ENCODE measurements around the gene SLC30A5. TPM values are rescaled to one million over a fixed set of nuclear protein-coding genes. Genes with fewer than 3 reads are reported as not detected.

SLC30A5 gene
- total and polyA plus RNA-seq, 9 of the 15 experiments (the other 6 are each of a cell fraction or from before 2014, with no cell fraction given): 22.9 to 86.8 (median 62.5) TPM

DNA sequence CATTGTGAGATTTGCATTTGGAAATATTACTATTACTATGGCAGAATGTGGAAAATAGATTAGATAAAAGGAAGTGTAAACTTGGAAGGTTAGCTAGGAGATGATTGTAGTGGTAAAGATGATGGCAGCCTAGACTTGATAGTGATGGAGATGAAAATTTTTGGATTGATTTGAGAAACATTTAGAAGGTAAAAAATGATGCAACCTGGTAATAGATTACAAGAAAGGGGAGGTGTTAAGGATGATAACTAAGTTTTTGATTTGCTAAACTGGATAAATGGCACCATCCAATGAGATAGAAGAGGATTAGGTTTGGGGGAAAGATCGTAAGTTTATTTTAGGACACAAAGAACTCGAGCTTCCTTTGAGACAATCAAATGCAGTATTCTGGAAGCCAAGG, 8.9 kb upstream of the SLC30A5 start:
- TF ChIP-seq, protein P1, sequence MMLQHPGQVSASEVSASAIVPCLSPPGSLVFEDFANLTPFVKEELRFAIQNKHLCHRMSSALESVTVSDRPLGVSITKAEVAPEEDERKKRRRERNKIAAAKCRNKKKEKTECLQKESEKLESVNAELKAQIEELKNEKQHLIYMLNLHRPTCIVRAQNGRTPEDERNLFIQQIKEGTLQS (IDR thresholded peaks at IDR 0.05): peak; percentile 69; the same call in 1 of the 2 replicates
- TF ChIP-seq, protein P1 (CRISPR knock-in tag; conservative IDR thresholded peaks at IDR 0.05): no peak
- TF ChIP-seq BCL6 (CRISPR knock-in tag; IDR thresholded peaks at IDR 0.05): no peak
- TF ChIP-seq, protein P2, sequence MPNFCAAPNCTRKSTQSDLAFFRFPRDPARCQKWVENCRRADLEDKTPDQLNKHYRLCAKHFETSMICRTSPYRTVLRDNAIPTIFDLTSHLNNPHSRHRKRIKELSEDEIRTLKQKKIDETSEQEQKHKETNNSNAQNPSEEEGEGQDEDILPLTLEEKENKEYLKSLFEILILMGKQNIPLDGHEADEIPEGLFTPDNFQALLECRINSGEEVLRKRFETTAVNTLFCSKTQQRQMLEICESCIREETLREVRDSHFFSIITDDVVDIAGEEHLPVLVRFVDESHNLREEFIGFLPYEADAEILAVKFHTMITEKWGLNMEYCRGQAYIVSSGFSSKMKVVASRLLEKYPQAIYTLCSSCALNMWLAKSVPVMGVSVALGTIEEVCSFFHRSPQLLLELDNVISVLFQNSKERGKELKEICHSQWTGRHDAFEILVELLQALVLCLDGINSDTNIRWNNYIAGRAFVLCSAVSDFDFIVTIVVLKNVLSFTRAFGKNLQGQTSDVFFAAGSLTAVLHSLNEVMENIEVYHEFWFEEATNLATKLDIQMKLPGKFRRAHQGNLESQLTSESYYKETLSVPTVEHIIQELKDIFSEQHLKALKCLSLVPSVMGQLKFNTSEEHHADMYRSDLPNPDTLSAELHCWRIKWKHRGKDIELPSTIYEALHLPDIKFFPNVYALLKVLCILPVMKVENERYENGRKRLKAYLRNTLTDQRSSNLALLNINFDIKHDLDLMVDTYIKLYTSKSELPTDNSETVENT (CRISPR knock-in tag; IDR thresholded peaks at IDR 0.05): no peak
- no peak for TF ChIP-seq POLR3G (IDR thresholded peaks at IDR 0.05; ENCODE audit: extremely low read depth, insufficient read length, insufficient replicate concordance)
- TF ChIP-seq SRSF7 (optimal IDR thresholded peaks at IDR 0.05; ENCODE audit: low read depth, low read length): no peak
- TF ChIP-seq, protein P3, sequence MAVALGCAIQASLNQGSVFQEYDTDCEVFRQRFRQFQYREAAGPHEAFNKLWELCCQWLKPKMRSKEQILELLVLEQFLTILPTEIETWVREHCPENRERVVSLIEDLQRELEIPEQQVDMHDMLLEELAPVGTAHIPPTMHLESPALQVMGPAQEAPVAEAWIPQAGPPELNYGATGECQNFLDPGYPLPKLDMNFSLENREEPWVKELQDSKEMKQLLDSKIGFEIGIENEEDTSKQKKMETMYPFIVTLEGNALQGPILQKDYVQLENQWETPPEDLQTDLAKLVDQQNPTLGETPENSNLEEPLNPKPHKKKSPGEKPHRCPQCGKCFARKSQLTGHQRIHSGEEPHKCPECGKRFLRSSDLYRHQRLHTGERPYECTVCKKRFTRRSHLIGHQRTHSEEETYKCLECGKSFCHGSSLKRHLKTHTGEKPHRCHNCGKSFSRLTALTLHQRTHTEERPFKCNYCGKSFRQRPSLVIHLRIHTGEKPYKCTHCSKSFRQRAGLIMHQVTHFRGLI (CRISPR knock-in tag; IDR thresholded peaks at IDR 0.05): no peak
- TF ChIP-seq XRCC5 (IDR thresholded peaks at IDR 0.05; ENCODE audit: low read depth, low read length): no peak
- TF ChIP-seq SNRNP70 (optimal IDR thresholded peaks at IDR 0.05; ENCODE audit: low read depth, low read length): no peak
- TF ChIP-seq CEBPG (CRISPR knock-in tag; IDR thresholded peaks at IDR 0.05): 0 out of 2 replicates have a peak, but pooled peaks have one; percentile 38
- peak; percentile 30 to 54; a peak in 1 of 4 replicates for TF ChIP-seq CEBPG (tag; conservative IDR thresholded peaks at IDR 0.05 in 1 of 2, IDR thresholded peaks at IDR 0.05 in 1 of 2)
- no peak for TF ChIP-seq BHLHE40 (IDR thresholded peaks at IDR 0.05; ENCODE audit: low read length)
- TF ChIP-seq ZBTB7A (IDR thresholded peaks at IDR 0.05; ENCODE audit: borderline replicate concordance, control insufficient read depth, low read depth, low read length): no peak
- TF ChIP-seq TAF9B (IDR thresholded peaks at IDR 0.05; ENCODE audit: partially characterized antibody): peak; percentile 8
- H3K27ac ChIP-seq (ENCODE audit: extremely low read depth, low read depth, low read length): no peak overlapping the region
- no peaks in the 10 kb centered on the region for H3K9me1 ChIP-seq (ENCODE audit: control insufficient read depth, insufficient read depth, low read length)
- no peak overlapping the region for H3K4me3 ChIP-seq
- no peaks in the 10 kb centered on the region for H3K27me3 ChIP-seq (ENCODE audit: control insufficient read depth in 2 of 2, insufficient read depth in 2 of 2, low read length in 2 of 2)
- no peaks in the 10 kb centered on the region for H3K36me3 ChIP-seq (ENCODE audit: control insufficient read depth, insufficient read depth, low read length)
- BruUV-seq (replicated peaks): no TSS peak
- H2AFZ ChIP-seq (ENCODE audit: low read depth, low read length): 0 out of 2 replicates have a peak overlapping the region, but pooled peaks have one; percentile 88
- H3K79me2 ChIP-seq (ENCODE audit: control insufficient read depth, insufficient read depth, low read length): no peaks in the 10 kb centered on the region
- no peak overlapping the region for H3K9ac ChIP-seq (ENCODE audit: insufficient read depth in 1 of 2, low read depth in 2 of 2, low read length in 2 of 2)
- no peak for DNase-seq (ENCODE audit: extremely low read depth in 1 of 4, low spot score in 3 of 4)
- CTCF ChIA-PET (ENCODE audit: low intra/inter-chr PET ratio): no interaction called here
- FAIRE-seq: no peak
- no peaks in the 10 kb centered on the region; the same call in 1 of the 2 replicates for H3K9me3 ChIP-seq (replicated peaks; ENCODE audit: control insufficient read depth, insufficient read depth, low read depth, low read length)
- peaks cover 0 to 12% of the 10 kb centered on the region in 2 experiments; a peak in 3 of 5 replicates for H3K4me1 ChIP-seq (replicated peaks in 1 of 2; ENCODE audit: control insufficient read depth in 2 of 2, insufficient read depth in 2 of 2, low read length in 2 of 2)
- 40% methylated on average over 2 of the region's 2 CpGs for WGBS (ENCODE audit: insufficient coverage, low coverage, missing lambda C conversion rate)
- POLR2A ChIA-PET: interaction anchor here (1.0 to 2.5 kb wide), 3 partner anchors 9 to 75 kb away, joined by 3 to 16 read pairs (median 3); partner anchors contain the start of gene SLC30A5
- ATAC-seq: no peak
- no peak overlapping the region for H3K4me2 ChIP-seq (ENCODE audit: insufficient read depth, low read length)
- H4K20me1 ChIP-seq (replicated peaks; ENCODE audit: control insufficient read depth, insufficient read depth, low read length): no peaks in the 10 kb centered on the region
- in situ Hi-C loops (cut with MboI): no loop called here
- intact Hi-C loops (cut with micrococcal nuclease): no loop called here
